ENCODE results near the gene LIPC.

LIPC gene

DNA sequence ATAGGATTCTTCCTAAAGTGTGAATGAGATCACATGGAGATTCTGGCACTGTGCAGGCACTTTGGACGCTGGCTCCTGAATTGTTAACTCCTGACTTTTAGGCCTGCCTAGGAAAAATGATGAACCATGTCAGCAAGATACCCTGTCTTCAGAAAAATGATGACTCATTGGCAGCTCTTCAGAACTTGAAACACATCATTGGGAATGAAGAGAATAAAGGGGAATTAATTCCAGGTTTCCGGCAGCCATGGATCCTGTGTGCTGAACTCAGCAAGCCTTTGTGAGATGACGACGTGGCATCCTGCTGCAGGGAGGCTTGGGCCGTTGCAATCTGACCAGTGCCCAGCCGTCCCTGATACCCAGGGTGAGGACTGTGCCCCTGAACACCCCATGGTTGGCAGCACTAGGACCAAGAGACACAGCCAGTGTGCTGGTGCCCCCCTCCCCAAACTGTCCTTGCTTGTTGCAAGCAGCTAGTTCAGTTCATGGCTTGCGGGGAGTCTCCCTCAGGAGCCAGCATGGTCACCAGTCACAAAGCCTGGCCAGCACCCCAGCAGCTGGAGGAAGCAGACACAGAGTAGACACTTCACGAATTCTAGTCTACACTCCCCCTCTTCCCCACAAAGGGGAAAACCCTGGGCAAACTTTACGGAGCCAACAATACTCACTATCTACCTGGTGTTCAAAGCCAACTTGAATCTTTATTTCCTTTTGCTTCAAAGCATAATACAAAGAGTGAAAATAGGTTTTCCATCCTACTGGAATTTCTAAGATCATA lies 7.8 kb upstream of the LIPC start:
- peak; percentile 49 for DNase-seq (ENCODE audit: extremely low read depth, low read depth)
- TF ChIP-seq, protein P1, sequence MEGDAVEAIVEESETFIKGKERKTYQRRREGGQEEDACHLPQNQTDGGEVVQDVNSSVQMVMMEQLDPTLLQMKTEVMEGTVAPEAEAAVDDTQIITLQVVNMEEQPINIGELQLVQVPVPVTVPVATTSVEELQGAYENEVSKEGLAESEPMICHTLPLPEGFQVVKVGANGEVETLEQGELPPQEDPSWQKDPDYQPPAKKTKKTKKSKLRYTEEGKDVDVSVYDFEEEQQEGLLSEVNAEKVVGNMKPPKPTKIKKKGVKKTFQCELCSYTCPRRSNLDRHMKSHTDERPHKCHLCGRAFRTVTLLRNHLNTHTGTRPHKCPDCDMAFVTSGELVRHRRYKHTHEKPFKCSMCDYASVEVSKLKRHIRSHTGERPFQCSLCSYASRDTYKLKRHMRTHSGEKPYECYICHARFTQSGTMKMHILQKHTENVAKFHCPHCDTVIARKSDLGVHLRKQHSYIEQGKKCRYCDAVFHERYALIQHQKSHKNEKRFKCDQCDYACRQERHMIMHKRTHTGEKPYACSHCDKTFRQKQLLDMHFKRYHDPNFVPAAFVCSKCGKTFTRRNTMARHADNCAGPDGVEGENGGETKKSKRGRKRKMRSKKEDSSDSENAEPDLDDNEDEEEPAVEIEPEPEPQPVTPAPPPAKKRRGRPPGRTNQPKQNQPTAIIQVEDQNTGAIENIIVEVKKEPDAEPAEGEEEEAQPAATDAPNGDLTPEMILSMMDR (IDR thresholded peaks at IDR 0.05; ENCODE audit: low read depth, low read length), result no peak

DNA sequence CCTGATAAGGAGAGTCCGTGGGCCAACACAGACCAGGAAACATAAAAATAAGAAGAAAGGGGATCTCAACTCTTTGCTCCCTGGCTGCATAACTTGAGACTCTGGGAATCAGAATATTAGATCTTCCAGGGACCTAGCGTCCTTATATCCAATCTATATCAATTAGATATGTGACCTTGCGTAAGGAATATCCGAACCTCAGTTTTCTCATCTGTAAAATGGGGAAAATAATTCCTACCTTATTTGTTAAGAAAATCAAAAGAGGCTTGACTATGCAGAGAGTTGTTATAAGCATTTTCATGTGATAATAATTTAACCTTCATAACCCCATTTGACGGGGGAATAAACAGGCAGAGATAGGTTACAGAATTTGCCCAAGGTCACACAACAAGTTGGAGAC lies 7.1 kb upstream of the LIPC start:
- TF ChIP-seq, protein P1 (IDR thresholded peaks at IDR 0.05; ENCODE audit: low read depth, low read length), result no peak

DNA sequence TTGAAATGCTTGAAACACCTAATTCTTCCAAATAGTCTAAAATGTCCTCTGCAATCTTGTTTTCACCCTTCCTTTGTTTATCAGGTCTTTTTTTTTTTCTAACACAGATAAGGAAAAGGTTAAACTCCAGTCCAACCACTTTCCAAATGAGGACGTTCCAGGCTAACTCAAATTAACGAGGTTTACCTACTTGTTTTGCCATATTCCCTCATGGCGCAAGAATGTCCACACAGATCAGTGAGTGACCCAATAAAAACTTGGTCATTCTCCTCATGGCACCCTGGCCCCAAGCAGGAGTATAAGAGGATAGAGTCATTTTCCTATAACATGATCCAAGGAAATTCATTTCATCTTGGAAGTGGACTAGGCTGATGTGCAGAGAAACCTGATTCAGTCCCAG lies 6.6 kb upstream of the LIPC start:
- no peak for DNase-seq (ENCODE audit: extremely low read depth, low read depth)
- TF ChIP-seq, protein P1 (IDR thresholded peaks at IDR 0.05; ENCODE audit: low read depth, low read length), result no peak

More for the DNA sequence above, 7.1 kb upstream of the LIPC start:
- DNase-seq (ENCODE audit: extremely low read depth, low read depth), result no peak

DNA sequence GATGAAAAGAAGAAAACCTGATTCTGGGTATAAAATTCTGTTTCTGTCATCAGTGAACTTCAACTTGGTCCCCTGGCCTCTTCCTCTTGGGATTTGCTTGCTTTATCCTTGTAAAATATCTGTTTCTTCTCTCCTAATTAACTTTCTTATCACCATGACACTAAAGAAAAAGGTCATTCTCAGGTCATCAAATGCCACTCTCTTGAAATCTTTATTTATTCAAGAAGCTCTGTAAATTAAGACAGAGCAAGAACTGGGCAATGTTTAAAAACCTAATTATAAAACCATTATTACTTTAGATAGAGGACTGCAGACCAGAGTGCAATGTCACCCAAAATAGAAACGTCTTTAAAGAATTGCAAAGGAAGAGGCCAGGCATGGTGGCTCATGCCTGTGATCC lies 6.0 kb upstream of the LIPC start:
- DNase-seq (ENCODE audit: extremely low read depth, low read depth), result no peak
- TF ChIP-seq, protein P1 (IDR thresholded peaks at IDR 0.05; ENCODE audit: low read depth, low read length), result no peak

DNA sequence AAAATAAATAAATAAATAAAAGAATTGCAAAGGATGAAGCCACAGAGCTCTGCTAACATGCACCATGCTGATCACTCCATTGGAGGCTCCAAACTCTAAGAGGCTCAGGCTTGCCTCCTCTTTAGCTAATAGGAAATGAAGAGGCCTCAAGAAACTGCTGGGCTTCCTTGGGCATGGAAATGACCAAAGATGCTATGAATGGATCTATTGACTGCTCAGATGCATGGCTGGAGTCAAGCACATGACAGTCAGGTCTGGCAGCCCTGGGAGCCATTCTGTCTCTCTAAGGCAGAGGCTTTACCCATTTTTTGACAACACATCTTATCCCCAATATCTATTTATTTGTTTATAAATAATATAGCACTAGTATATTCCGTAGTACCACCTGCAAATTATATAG lies 5.3 kb upstream of the LIPC start:
- TF ChIP-seq, protein P1 (IDR thresholded peaks at IDR 0.05; ENCODE audit: low read depth, low read length), result no peak
- DNase-seq (ENCODE audit: extremely low read depth, low read depth), result no peak

DNA sequence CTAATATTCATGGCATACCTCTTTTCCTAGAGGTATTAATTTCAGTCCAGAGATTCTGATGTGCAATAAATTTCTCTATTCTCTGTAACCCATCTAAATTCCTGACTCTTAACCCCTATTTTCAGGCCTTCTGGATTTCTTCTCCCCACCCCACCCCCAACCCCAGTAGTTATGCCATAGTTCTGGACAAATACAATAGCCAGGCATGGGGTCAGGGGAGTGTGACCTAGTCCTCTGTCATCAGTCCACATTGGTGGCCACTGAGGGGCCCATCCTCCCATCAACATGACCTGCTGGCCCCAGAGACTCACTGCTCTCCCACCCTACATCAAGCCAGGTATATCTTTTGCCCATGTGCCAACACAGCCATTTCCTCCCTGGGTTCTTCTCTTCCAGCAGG lies 3.8 kb upstream of the LIPC start:
- DNase-seq (ENCODE audit: extremely low read depth, low read depth), result no peak
- TF ChIP-seq, protein P1 (IDR thresholded peaks at IDR 0.05; ENCODE audit: low read depth, low read length), result no peak

DNA sequence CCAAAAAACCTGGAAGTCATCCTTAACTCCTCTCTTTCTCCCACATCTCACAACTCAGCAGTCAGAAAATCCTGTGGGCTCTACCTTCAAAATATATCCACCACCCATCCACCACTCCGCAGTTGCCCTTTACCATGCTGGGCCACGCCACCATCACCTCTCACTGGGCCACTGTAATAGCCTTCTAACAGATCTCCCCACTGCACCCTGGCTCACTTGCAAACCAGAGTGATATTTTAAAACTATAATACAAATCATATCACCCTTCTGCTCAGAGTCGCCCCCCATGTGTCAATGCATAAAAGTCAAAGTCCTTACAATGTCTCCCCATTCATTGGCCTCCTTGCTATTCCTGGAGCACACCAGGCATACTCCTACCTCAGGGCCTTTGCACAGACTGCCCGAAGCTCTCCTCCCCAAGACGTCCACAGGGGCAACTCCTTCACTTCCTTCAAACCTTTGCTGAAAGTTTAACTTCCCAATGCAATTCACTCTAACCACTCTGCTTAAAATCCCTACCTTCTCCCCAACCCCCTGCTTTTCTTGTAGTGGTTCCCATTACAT lies 1.5 kb upstream of the LIPC start:
- TF ChIP-seq, protein P1 (IDR thresholded peaks at IDR 0.05; ENCODE audit: low read depth, low read length), result no peak
- DNase-seq (ENCODE audit: extremely low read depth, low read depth), result no peak
